HTR-8/SVneo (cell line): Measurements from ENCODE around the gene SPRED2.

Experiments used
- DNase-seq: peaks from one replicate; pipeline ENCODE4 v3.0.0; 2011; ENCODE audit warnings: low spot score, mixed read lengths; ENCODE audit not compliant: insufficient read length
- FAIRE-seq: peaks from 2 replicates; lab custom pipeline; 2011; peaks lifted over from hg19 to GRCh38; lab: Jason Lieb, UNC

The SPRED2 gene

DNA sequence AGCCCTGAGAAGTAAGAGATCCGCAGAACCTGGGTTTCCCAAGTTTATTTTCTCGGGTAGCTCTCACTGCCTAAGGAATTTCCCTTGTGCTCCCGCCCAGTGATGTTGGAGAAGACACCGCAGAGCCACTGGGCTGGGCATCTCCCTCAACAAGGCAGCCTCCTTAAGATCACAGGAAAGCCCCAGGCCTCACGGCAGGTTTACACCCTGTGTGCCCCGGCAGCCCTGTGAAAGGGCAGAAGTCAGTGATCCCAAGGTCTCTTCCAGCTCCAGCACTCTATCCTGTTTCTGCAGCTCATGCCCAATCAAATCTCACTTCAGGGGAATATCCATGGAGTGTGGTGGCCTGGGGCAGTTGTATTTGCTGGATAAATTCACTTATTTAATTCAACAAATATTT lies 138.3 kb downstream of the SPRED2 start:
- no peak for FAIRE-seq

DNA sequence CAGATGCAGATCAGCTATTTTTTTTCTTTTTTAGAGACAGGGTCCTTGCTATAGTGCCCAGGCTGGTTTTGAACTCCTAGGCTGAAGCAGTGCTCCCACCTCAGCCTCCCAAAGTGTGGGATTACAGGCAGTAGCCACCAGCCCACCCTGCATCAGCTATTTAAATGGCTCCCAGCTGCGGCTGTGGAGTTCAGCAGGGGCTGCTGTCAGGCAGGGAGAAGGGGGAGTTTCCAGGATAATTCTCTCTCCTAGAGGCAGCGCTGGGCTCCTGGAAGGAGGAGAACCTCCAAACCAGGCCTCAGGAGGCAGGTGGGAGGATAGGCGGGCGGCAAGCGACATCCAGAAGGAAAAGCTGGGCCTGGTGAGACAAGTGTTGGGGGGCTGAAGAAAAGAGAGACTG lies 139.0 kb downstream of the SPRED2 start:
- no peak for FAIRE-seq

More for the DNA sequence above, 138.3 kb downstream of the SPRED2 start:
- no peak for DNase-seq

DNA sequence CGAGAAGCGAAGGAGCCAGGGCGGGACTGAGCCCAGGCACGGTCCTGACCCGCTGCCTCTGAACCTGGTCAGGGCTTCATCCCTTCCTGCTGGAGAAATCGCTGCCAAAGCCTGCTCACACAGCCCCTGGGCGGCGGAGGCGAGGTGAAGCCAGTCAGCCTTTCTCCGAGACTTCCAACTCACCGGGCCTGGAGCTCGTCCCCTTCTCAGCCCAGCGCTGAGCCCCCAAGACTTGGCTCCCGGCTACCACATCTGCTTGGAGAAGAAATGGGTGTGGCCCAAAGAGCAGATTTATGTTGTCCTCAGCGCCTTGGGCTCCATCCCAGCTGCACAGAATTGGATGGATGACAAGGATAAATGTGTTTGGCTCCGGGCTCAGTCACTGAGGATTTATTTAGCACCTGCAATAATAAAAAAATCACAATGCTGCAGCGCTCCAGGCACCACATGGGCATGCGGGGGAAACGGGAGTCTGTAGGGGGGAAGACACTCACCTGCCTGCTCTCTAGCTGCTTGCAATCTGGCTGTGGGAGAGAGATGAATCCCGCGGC lies 139.9 kb downstream of the SPRED2 start:
- FAIRE-seq (no peak), DNase-seq (no peak)

More for the DNA sequence above, 139.0 kb downstream of the SPRED2 start:
- no peak for DNase-seq

DNA sequence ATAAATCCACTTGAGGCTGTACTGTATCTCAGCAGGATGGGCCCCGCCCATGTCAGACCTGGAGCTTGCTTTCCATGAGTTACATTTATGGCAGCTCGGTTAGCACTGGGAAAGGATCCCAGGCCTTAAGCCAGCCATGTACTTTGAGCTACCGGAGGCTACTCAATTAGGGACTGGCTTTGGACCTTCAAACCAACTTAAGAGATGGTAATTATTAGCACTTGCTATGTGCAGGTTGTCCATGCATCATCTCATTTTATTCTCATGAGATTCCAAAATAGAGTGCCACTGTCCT lies 140.3 kb downstream of the SPRED2 start:
- DNase-seq = no peak
- FAIRE-seq = no peak

DNA sequence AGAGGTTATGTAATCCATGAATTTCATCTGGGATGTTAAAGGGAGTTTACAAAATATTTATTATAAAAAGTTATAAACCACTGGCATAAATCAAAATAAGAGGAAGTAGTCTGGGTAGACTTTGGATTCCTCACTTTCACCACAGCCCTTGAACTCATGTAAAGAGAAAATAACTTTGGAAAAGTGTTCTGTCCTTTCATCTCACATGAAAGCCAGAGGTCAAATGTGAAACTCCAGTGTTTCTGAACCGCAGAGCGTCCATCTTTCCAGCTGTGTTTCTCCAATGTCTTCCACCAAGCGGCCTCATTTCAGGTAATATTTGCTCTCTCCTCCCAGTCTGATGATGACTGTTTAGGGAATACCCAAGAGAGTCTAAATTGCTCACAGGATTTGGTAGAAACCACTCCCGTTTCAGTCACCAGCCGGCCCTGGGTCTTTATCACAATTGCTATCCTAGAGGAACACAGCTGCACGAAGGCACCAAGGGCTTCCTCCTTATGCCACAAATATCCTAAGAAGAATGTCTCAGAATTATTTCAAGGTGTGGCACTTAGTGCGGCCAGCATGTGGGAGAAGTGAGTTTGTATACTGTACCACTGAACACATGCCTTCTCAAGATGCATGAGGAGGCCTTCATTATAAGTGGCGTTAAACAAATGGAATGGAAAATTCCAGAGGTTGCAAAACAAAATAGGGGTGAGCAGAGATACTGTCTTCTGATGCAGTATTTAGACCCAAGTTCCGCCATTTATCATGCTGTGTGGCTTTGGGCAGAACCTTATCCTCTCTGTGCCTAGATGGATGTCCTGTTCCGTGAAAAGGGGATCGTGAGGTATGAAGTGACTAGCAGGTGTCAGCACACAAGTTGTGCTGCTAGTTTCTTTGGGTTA lies 140.9 kb downstream of the SPRED2 start:
- FAIRE-seq (no peak), DNase-seq (no peak)

DNA sequence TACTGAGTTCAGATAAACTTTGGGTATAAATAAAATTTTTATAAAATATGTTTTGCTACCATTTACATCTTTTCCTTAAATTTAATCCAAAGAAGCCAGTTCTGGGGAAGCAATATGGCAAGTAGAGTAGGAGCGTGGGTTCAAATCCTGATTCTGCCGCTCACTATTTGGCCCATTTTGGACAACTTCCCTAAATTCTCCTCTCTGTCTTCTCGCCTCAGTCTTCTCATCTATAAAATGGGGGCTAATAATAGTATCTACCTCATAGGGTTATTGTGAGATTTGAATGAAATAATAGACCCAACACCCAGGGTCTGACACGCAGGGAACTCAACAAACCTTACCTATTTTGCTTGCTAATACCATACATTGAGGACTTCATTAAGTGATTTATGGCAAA lies 145.0 kb downstream of the SPRED2 start:
- DNase-seq = no peak
- no peak for FAIRE-seq

DNA sequence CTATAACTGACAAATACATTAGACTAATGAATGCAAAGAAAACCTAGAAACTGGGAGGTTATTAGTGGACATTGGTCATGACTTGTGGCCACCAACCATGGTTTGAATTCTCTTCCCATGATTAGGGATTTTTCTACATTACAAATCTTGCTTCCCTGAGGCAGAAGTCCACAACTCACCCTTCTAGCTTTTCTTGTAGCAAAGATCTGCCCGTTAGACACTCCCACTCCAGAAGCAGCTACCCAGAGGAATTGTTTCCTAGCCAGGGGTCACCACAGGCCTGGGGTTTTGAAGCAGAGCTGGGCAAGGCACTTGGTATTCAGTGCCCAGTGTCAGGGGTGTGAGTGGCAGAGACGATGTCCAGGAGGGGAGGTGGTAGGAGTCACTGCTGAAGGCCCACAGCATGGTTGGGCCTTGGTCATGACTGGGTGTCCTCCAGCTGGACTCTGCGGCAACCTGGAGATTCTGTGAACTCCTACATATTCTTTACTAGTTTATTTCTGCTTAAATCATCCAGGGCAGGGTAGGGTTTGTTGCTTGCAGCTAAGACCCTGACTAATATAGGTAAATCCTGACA lies 149.8 kb downstream of the SPRED2 start:
- DNase-seq = no peak
- FAIRE-seq = no peak

DNA sequence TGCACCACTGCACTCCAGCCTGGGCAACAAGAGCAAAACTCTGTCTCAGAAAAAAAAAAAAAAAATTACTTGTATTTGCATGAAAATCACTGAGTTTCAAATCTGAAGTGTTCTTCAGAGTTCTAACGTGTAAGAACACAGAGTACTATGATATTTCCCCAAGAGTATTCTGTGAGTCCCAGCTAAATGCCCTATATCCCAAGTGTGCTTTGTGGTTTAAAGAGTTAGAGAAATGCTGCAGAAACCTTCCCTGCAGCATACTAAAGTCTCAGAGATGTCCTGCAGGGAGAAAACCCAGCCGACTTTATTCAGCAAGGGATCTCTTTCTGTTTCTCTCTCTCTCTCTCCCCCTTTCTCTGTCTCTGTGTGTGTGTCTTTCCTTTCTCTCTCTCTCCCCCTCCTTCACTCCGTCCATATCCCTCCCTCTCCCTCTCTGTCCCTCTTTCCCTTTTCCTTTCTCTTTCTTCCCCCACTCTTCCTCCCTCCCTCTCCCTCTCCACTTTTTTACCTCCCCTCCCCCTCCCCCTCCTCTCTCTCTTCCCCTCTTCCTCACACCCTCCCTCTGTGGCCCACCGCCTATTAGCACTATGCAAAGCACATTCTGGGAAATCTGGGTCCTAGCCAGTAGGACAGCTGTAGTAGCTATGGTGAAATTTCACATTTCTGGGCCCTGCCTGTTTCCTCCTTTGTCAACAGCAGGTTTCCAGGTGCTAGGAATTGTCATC lies 150.6 kb downstream of the SPRED2 start:
- DNase-seq (no peak), FAIRE-seq (no peak)

DNA sequence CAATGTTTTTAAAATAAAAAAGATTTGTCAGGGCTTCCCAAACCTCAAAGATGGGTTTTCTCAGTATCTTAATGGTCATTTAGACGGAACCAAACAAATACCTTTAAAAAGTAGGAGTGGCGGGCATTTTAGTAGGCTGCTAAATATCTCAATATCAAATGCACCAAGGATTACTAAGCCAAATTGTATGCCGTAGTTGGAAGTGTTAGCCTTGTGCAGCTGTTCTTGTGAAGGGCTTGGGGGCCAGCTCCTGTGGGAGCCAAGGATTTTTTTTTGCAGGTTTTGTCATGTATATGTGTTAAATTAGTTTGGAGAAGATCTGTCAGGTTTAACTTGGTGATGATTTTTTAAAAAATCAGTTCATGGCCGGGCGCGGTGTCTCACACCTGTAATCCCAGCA lies 152.6 kb downstream of the SPRED2 start:
- FAIRE-seq (no peak), DNase-seq (no peak)

DNA sequence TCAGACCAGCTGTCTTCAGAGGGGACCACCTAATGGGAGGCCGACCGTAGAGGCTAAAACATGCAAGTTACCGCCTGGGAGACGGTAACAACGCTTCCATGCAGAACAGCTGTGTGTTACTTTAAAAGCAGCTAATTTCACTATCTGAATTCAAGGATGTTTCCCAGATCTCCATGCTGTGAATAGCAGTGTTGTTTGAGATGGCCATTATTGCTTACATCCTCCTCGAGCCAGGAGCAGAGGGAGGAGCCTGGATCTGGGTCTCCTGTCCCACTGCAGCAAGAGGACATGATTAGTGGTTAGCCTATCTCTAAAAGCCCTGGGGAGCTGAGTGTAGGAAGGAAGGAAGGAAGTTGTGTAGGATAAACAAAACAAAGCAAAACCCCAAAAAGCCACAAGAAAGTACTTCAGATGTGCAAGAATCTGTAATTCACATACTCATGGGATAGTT lies 153.8 kb downstream of the SPRED2 start:
- DNase-seq = no peak
- FAIRE-seq = no peak

DNA sequence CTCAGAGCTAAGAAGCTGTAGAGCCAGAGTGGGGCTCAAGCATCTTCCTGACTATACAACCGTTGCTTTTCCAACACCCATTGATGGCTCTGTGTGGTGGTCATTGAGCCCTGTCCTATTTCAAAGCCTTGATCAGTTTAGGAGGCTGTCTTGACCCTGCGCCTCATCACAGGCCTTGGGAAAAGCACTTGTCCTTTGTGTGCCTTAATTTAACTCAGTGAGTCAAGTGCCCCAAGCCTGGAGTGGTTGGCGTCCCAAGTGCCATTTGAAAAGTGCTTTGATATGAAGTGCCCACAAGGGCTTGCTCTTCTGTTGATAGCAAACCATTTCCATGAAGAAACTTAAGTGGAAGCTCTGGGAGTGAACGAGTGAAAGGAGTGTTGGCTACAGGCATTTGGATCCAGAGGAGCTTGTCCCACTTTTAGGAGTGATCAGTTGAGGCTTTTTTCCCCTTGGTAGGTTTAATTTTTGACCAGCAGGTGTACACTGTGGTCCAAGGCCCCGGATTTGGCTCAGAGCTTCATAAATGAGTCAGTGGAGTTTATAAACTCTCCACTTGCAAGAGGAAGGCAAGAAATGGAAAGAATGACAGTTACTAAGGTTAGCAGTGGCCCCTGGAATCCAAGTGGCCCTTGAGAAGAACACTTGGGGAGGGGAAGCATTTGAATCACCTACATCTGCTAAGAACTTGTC lies 154.5 kb downstream of the SPRED2 start:
- no peak for DNase-seq
- no peak for FAIRE-seq

DNA sequence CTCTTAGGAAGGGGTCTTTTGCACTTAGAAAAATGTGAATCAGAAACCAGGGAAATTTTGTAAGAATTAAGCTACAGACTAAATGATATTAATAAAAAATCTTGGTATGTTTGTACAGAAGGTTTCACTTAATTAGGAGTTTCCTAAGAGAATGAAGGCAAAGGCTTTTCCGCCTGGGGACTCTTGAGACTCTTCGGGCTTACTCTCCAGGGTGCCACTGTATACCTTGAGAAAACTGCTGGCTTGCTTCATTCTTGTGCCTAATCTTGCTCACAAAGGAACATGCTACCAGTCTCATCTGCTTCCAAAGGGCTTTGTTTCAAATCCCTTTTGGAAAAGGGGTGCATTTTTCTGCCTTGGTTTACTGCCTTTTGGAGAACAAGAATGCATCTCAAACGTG lies 155.3 kb downstream of the SPRED2 start:
- DNase-seq (no peak), FAIRE-seq (no peak)

DNA sequence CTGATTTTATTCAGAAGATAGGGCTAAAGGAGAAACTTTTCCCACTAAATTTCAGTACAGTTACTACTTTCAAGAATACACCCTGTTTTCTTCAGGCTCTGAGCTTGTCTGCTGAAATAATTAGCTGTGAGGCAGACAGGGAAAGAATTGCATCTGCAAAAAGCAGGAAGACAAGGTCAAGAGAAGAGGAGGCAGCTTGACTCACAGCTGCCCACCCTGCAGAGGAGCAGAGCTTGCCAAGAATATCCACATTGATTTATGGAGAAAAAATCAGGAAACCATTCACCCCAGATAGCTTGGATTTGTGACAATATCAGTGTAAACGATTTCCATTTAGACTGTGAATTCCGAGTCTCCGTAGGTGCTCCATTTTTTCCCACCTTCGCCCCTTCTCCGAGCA lies 155.8 kb downstream of the SPRED2 start:
- no peak for FAIRE-seq
- DNase-seq = no peak

DNA sequence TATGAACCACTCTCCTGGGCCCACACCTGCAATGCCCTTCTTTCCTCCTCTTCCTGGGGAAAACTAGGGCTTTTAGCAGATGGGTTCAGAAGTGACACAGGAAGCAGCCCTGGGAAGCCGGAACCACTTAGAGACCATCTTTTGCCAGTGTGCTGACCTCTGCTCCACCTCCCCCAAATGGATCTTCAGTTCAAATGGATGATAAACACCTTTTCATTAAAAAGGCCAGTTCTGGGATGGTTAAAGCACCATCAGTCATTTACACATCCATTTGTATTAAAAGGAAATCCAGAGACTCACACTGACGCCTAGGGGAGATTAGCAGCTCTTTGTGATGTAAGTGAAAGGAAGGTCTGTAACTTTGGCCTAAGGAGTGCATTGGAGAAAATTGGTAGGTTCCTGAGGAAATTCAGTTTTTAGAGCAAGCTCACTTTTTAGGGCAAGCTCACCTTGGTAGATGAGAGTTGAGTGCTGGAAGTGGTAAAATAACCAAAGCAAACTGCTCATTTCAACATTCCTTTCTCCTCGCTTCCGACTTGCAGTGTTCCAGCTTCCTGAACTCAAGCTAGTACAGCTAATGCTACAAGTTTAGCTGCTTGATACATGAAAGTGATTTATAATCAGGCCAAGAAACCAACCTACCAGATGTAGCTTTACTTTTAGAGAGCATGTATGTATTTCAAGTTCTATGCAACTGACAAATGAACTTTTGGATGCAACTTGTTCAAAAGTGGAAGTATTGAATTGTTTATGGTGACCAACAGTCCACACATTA lies 157.1 kb downstream of the SPRED2 start:
- DNase-seq = no peak
- no peak for FAIRE-seq

DNA sequence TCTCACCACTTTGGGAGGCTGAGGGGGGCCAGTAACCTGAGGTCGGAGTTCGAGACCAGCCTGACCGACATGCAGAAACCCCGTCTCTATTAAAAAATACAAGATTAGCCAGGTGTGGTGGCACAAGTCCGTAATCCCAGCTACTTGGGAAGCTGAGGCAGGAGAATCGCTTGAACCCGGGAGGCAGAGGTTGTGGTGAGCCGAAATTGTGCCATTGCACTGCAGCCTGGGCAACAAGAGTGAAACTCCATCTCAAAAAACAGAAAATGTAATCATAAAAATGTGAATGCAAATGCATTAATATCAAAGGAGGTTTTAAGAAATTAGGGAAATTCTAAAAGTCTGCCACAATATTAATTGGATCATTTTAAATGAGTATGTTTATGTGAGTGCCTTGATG lies 159.1 kb downstream of the SPRED2 start:
- DNase-seq = no peak
- no peak for FAIRE-seq

DNA sequence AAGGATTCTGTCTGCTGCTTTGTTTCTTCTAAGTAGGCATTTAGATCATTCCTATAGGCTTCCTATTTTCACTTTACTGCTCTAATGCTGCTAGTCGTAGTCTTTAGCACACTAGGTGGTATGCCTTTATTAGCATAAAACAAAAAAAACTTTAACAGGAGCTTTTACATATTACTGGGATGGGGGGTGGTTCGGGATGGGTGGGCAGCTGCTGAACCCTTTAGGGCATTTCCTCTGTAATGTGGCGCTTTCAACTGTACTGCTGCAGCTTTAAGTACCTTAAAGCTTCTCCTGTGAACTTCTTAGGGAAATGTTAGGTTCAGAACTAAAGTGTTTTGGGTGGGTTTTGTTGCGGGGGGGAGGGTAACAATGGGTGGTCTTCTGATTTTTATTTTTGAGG lies 163.4 kb downstream of the SPRED2 start:
- DNase-seq (no peak), FAIRE-seq (no peak)

DNA sequence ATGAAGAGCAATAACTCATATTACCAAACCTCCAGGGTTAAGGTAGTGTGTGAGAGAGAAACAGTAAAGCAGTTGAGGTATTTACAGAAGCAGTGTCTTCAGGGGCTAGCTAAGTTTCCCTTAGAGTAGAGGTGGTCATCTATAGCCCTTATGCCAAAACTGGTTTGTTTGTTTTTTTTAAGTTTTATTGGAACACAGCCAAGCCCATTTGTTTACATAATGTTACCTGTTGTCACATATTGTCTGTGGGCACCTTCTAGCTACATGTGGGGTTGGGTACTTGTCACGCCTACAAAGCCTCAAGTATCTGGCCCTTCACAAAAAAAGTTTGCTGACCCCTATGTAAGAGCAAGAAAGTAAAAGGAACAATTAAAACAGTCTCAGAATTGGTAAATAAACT lies 165.4 kb downstream of the SPRED2 start:
- no peak for DNase-seq
- FAIRE-seq = no peak

DNA sequence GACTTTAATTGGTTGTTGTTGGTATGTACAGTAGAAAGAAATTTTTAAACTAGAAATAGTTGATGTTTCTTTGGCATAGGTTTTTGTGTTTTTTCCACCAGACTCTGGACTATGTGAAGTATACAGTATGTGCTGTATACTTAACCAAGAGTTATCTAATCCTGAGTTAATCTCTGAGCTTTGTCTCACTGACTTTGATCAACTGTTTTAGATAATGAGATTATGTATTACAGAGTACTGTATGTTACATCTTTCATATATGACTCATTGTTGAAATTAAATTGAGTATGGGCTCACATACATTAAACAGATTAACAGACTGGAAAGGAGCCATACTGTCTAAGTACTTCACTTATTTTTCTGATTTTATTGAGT lies 166.7 kb downstream of the SPRED2 start:
- no peak for DNase-seq
- FAIRE-seq = no peak

DNA sequence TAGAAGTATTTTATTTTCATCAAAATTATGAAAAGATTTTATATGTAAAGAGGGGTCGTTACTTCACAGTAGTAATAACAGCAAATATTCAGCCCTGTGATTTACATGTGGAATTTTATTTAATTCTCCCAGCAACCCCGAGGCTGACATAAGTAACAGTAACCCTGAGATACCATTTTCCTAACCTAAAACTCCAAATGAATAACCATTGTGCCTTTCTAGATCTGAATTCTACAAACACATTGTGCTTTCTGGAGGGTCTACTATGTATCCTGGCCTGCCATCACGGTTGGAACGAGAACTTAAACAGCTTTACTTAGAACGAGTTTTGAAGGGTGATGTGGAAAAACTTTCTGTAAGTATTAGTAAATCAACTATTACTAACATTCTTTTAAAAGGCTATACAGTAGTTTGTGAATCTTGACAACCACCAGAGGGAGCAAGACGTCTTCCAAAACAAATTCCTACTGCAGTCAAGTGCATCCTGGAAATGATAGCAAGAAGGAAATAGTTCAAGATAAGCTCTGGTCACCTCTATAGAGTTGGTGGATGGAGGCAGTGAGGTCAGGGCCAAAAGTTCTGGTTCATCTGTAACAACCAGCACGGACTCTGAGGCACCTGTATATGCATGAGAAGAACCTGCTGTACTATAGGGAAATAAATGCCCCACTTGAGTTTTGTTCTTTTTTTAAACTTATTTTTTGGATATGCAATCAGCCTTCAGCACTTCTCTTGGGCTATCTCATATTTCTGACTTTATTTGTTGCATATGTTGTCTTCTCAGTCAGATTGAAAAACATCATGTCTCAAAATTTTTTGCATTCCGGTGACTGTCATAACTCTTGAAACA lies 167.4 kb downstream of the SPRED2 start:
- DNase-seq (peak; percentile 64), FAIRE-seq (no peak)
